Activated naive CD8-positive, alpha-beta T cell treated with anti-CD3 and anti-CD28 coated beads, Interleukin-2, amount 50 U/mL, for 16 hours (primary cell): ENCODE measurements around the gene CAMK1D.
"Not testable (repeated sequence)": the region's sequence is repeated elsewhere in the genome, so short reads cannot be mapped to it uniquely, and the experiment has no call there.

Experiments
- DNase-seq: peaks from one replicate; pipeline ENCODE4 v3.0.0-alpha.2; 2020; ENCODE audit warnings: low read depth, low spot score

The CAMK1D gene

GRCh38 chr10:12720217-12720981 is 371.1 kb downstream of the CAMK1D start:
- no peak for DNase-seq

- no peak for DNase-seq
Observed at GRCh38 chr10:12721334-12721733, 372.0 kb downstream of the CAMK1D start.

GRCh38 chr10:12723220-12723619 is 373.9 kb downstream of the CAMK1D start:
- no peak for DNase-seq

- no peak for DNase-seq
Observed at GRCh38 chr10:12724807-12725579, 375.6 kb downstream of the CAMK1D start.

- not testable (repeated sequence) for DNase-seq
Observed at GRCh38 chr10:12725580-12725888, 376.2 kb downstream of the CAMK1D start.

- DNase-seq: no peak
Observed at GRCh38 chr10:12726971-12727831, 377.9 kb downstream of the CAMK1D start.

- DNase-seq: no peak
Observed at GRCh38 chr10:12727832-12728215, 378.5 kb downstream of the CAMK1D start.

GRCh38 chr10:12728494-12728893 is 379.1 kb downstream of the CAMK1D start:
- DNase-seq: no peak

- DNase-seq: no peak
Observed at GRCh38 chr10:12729885-12730284, 380.5 kb downstream of the CAMK1D start.

- no peak for DNase-seq
Observed at GRCh38 chr10:12730809-12731519, 381.6 kb downstream of the CAMK1D start.

GRCh38 chr10:12733271-12733670 is 383.9 kb downstream of the CAMK1D start:
- DNase-seq: no peak

GRCh38 chr10:12735843-12736462 is 386.6 kb downstream of the CAMK1D start:
- DNase-seq: no peak

- no peak for DNase-seq
Observed at GRCh38 chr10:12740813-12741212, 391.5 kb downstream of the CAMK1D start.

GRCh38 chr10:12741360-12741804 is 392.0 kb downstream of the CAMK1D start:
- no peak for DNase-seq

GRCh38 chr10:12742771-12743170 is 393.4 kb downstream of the CAMK1D start:
- DNase-seq: no peak

GRCh38 chr10:12743466-12743865 is 394.1 kb downstream of the CAMK1D start:
- not testable (repeated sequence) for DNase-seq

GRCh38 chr10:12743941-12744340 is 394.6 kb downstream of the CAMK1D start:
- no peak for DNase-seq

- no peak for DNase-seq
Observed at GRCh38 chr10:12748186-12748585, 398.8 kb downstream of the CAMK1D start.

GRCh38 chr10:12749760-12750478 is 400.6 kb downstream of the CAMK1D start:
- no peak for DNase-seq

GRCh38 chr10:12750526-12751201 is 401.3 kb downstream of the CAMK1D start:
- no peak for DNase-seq
